H1 (cell line): ENCODE data around the gene SPOCK1.

Experiments used
- CBX8 ChIP-seq: fragments of 300-800, 300-1000 bp; sonication (generic); IDR thresholded peaks from 2 replicates; pipeline ENCODE4 v1.7.1; 2016; ENCODE audit warnings: low read depth, low read length, borderline replicate concordance
- CHD1 ChIP-seq: IDR thresholded peaks from 2 replicates; pipeline ENCODE4 v1.6.1; 2012; ENCODE audit warnings: low read depth, low read length, improper control_type of control experiment
- EP300 ChIP-seq, 2 experiments: IDR thresholded peaks; 1 replicate in 1 of 2; 2 replicates in 1 of 2; pipeline ENCODE4 v1.6.1; 2011 to 2012; ENCODE audit warnings: low read depth in 2 of 2, low read length in 2 of 2, mild to moderate bottlenecking in 2 of 2, borderline replicate concordance in 1 of 2, inconsistent platforms in 1 of 2, moderate library complexity in 1 of 2
- GABPA ChIP-seq: IDR thresholded peaks from 2 replicates; pipeline ENCODE4 v1.6.1; 2011; ENCODE audit warnings: mild to moderate bottlenecking, low read length, moderate library complexity, borderline replicate concordance; ENCODE audit not compliant: insufficient read depth
- PHF8 ChIP-seq: fragments of 200-600 bp; sonication (generic); conservative IDR thresholded peaks from 2 replicates; pipeline ENCODE4 v1.7.1; 2012; ENCODE audit warnings: low read depth, mild to moderate bottlenecking, inconsistent platforms, low read length, moderate library complexity
- RFX5 ChIP-seq: IDR thresholded peaks from 2 replicates; pipeline ENCODE4 v1.6.1; 2011; ENCODE audit warnings: low read depth, low read length, improper control_type of control experiment, borderline replicate concordance
- RXRA ChIP-seq: IDR thresholded peaks from 2 replicates; pipeline ENCODE4 v1.6.1; 2011; ENCODE audit warnings: low read depth, mild to moderate bottlenecking, low read length, moderate library complexity; ENCODE audit not compliant: insufficient read depth
- SIN3A ChIP-seq, 2 experiments: IDR thresholded peaks in 1 of 2; conservative IDR thresholded peaks in 1 of 2; 2 replicates each; pipeline ENCODE4 v1.6.1; 2011 to 2012; ENCODE audit warnings: low read length in 2 of 2, improper control_type of control experiment in 1 of 2, low read depth in 1 of 2, mild to moderate bottlenecking in 1 of 2
- SRF ChIP-seq: IDR thresholded peaks from 2 replicates; pipeline ENCODE4 v1.6.1; 2011; ENCODE audit warnings: mild to moderate bottlenecking, low read depth, low read length, moderate library complexity
- YY1 ChIP-seq: IDR thresholded peaks from 2 replicates; pipeline ENCODE4 v1.6.1; 2011; ENCODE audit warnings: low read depth, mild to moderate bottlenecking, low read length
- ZNF274 ChIP-seq: IDR thresholded peaks from 2 replicates; pipeline ENCODE4 v1.7.0; 2012; ENCODE audit warnings: low read length, borderline replicate concordance; ENCODE audit errors: extremely low read depth
- TF ChIP-seq, protein P1 (sequence below): IDR thresholded peaks from 2 replicates; pipeline ENCODE4 v1.6.1; 2011; ENCODE audit warnings: low read depth, mild to moderate bottlenecking, low read length; ENCODE audit not compliant: insufficient read depth
- TF ChIP-seq, protein P2 (sequence below), 3 experiments: IDR thresholded peaks; 1 replicate in 2 of 3; 2 replicates in 1 of 3; pipeline versions ENCODE4 v1.5.1 to v1.6.1; 2011; ENCODE audit warnings: low read length in 3 of 3, mild to moderate bottlenecking in 3 of 3, inconsistent platforms in 2 of 3, low read depth in 1 of 3, moderate library complexity in 1 of 3; ENCODE audit not compliant: insufficient read depth in 1 of 3; ENCODE audit errors: control extremely low read depth in 1 of 3
- TF ChIP-seq, protein P3 (sequence below): IDR thresholded peaks from 2 replicates; pipeline ENCODE4 v1.6.1; 2012; ENCODE audit warnings: inconsistent platforms

DNA sequence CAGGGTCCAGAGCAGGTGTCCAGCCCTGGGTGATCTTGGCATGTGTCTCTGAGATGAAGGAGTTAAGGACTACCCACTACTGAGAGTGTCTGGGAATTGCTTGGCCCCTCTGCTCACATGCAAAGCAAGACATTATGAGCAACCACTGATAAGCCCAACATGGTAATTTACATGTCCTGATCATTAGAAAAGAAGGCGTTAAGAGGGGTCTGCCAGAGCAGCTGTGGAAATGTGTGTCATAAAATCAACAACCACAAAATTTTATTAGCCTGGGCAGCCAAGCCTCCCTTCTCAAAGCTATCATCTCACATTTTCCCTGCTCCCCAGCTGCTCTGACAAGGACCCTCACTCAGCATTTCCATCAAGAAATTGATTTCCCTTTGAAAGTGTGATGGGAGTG, 351.0 kb downstream of the SPOCK1 start:
- no peak for TF ChIP-seq RFX5
- TF ChIP-seq CBX8: no peak
- no peak for TF ChIP-seq SIN3A (conservative IDR thresholded peaks at IDR 0.05 in 1 of 2, IDR thresholded peaks at IDR 0.05 in 1 of 2; ENCODE audit: low read depth in 1 of 2, low read length in 2 of 2)
- TF ChIP-seq, protein P1, sequence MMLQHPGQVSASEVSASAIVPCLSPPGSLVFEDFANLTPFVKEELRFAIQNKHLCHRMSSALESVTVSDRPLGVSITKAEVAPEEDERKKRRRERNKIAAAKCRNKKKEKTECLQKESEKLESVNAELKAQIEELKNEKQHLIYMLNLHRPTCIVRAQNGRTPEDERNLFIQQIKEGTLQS: no peak
- TF ChIP-seq, protein P2, sequence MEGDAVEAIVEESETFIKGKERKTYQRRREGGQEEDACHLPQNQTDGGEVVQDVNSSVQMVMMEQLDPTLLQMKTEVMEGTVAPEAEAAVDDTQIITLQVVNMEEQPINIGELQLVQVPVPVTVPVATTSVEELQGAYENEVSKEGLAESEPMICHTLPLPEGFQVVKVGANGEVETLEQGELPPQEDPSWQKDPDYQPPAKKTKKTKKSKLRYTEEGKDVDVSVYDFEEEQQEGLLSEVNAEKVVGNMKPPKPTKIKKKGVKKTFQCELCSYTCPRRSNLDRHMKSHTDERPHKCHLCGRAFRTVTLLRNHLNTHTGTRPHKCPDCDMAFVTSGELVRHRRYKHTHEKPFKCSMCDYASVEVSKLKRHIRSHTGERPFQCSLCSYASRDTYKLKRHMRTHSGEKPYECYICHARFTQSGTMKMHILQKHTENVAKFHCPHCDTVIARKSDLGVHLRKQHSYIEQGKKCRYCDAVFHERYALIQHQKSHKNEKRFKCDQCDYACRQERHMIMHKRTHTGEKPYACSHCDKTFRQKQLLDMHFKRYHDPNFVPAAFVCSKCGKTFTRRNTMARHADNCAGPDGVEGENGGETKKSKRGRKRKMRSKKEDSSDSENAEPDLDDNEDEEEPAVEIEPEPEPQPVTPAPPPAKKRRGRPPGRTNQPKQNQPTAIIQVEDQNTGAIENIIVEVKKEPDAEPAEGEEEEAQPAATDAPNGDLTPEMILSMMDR (IDR thresholded peaks at IDR 0.05; ENCODE audit: control extremely low read depth in 1 of 3, insufficient read depth in 1 of 3, low read depth in 1 of 3, low read length in 3 of 3): no peak
- TF ChIP-seq YY1: no peak
- no peak for TF ChIP-seq RXRA
- TF ChIP-seq ZNF274: no peak
- TF ChIP-seq, protein P3, sequence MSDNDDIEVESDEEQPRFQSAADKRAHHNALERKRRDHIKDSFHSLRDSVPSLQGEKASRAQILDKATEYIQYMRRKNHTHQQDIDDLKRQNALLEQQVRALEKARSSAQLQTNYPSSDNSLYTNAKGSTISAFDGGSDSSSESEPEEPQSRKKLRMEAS: no peak
- TF ChIP-seq GABPA: no peak
- no peak for TF ChIP-seq EP300 (IDR thresholded peaks at IDR 0.05; ENCODE audit: borderline replicate concordance in 1 of 2, low read depth in 2 of 2, low read length in 2 of 2)
- TF ChIP-seq PHF8: no peak
- TF ChIP-seq SRF: no peak
- TF ChIP-seq CHD1: no peak
